DMS 273 (cell line): ENCODE results near the gene SLC49A3.
A peak's percentile ranks its signal among the peaks of the same experiment; 100 is the strongest.
"Not testable (repeated sequence)": the region's sequence is repeated elsewhere in the genome, so short reads cannot be mapped to it uniquely, and the experiment has no call there.

Experiments used
- DNase-seq: peaks from one replicate; lab custom pipeline; 2025; ENCODE audit not compliant: unreplicated experiment; lab: John Stamatoyannopoulos, UW

Gene SLC49A3

GRCh38 chr4:722169-722725 lies 33.3 kb upstream of the SLC49A3 start:
- DNase-seq = no peak

GRCh38 chr4:721261-722168 lies 32.6 kb upstream of the SLC49A3 start:
- DNase-seq = no peak

GRCh38 chr4:720111-720860 lies 31.3 kb upstream of the SLC49A3 start:
- DNase-seq = no peak

- DNase-seq = no peak
Measured at GRCh38 chr4:718460-718859, 29.5 kb upstream of the SLC49A3 start.

GRCh38 chr4:717601-718320 lies 28.8 kb upstream of the SLC49A3 start:
- no peak for DNase-seq

GRCh38 chr4:714087-714486 lies 25.1 kb upstream of the SLC49A3 start:
- DNase-seq = no peak

GRCh38 chr4:712916-713632 lies 24.1 kb upstream of the SLC49A3 start:
- DNase-seq = no peak

GRCh38 chr4:712093-712492 lies 23.1 kb upstream of the SLC49A3 start:
- no peak for DNase-seq

- no peak for DNase-seq
Measured at GRCh38 chr4:710916-711315, 22.0 kb upstream of the SLC49A3 start.

- DNase-seq = no peak
Measured at GRCh38 chr4:710116-710515, 21.2 kb upstream of the SLC49A3 start.

GRCh38 chr4:709348-709747 lies 20.4 kb upstream of the SLC49A3 start:
- no peak for DNase-seq

GRCh38 chr4:708631-708933 lies 19.6 kb upstream of the SLC49A3 start:
- DNase-seq = no peak

- no peak for DNase-seq
Measured at GRCh38 chr4:707929-708630, 19.1 kb upstream of the SLC49A3 start.

GRCh38 chr4:706834-707598 lies 18.1 kb upstream of the SLC49A3 start:
- no peak for DNase-seq

GRCh38 chr4:706083-706633 lies 17.2 kb upstream of the SLC49A3 start:
- DNase-seq = not testable (repeated sequence)

GRCh38 chr4:705278-706082 lies 16.5 kb upstream of the SLC49A3 start, which contains the start of gene PCGF3:
TSS of gene PCGF3 (plus strand) at chr4:705832. CDS start at chr4:733681, 27,849 bp downstream.
- peak; percentile 95 for DNase-seq

- no peak for DNase-seq
Measured at GRCh38 chr4:704971-705277, 16.0 kb upstream of the SLC49A3 start.

- DNase-seq = no peak
Measured at GRCh38 chr4:704198-704891, 15.4 kb upstream of the SLC49A3 start.
